ENCODE results near the gene TTC24.

The TTC24 gene

DNA sequence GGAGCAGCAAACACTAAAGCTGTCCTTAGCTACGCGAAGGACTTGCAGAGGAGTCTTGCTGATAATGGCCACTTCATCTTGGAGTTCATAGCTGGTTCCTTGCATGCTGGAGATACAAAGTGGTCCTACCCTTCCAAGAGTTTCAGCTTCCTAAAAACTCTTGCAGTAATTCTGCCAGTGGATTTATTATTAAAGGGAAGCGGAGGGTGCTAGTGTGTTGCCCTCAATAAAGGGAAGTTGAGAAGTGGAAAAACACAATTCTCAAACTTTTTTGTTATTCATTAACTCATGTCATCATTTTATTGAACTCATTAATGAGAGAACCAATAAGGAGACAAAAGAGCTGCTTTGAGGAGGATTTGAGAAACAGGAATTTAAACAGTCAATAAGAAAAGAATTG lies 33.1 kb downstream of the TTC24 start:
- in situ Hi-C loops (cut with MboI; ENCODE audit: low pct_unique_long_range_greater_than_20kb, low sequenced_read_pairs, unreplicated experiment) = loop anchor here (10.0 kb wide), 1 partner anchor 228 kb away; no protein-coding TSS in a partner anchor
- DNase-seq (ENCODE audit: low spot score) = no peak
- TF ChIP-seq, protein P1, sequence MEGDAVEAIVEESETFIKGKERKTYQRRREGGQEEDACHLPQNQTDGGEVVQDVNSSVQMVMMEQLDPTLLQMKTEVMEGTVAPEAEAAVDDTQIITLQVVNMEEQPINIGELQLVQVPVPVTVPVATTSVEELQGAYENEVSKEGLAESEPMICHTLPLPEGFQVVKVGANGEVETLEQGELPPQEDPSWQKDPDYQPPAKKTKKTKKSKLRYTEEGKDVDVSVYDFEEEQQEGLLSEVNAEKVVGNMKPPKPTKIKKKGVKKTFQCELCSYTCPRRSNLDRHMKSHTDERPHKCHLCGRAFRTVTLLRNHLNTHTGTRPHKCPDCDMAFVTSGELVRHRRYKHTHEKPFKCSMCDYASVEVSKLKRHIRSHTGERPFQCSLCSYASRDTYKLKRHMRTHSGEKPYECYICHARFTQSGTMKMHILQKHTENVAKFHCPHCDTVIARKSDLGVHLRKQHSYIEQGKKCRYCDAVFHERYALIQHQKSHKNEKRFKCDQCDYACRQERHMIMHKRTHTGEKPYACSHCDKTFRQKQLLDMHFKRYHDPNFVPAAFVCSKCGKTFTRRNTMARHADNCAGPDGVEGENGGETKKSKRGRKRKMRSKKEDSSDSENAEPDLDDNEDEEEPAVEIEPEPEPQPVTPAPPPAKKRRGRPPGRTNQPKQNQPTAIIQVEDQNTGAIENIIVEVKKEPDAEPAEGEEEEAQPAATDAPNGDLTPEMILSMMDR (IDR thresholded peaks at IDR 0.05; ENCODE audit: extremely low read depth, insufficient read depth, missing control alignments) = no peak

DNA sequence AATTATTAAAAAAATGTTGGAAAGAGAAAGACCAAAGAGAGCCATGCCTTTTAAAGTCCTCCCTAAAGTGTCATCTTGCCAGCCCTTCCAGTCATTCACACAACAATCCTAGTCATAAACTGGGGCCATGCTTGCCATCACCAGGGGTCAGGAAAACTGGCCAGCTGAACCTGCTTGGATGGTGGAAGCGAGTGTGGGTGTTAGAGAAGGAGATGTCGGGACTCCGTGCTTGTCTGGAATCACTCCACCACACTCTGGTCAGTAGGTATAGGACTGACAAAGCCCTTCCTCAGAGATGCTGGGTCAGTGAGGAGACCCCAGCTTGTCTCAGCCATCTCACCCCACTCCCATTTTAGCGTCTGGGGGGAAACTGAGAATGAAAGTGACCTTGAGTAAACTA lies 36.4 kb downstream of the TTC24 start:
- TF ChIP-seq, protein P1 (IDR thresholded peaks at IDR 0.05; ENCODE audit: extremely low read depth, insufficient read depth, missing control alignments) = no peak
- no peak for DNase-seq (ENCODE audit: low spot score)
- in situ Hi-C loops (cut with MboI; ENCODE audit: low pct_unique_long_range_greater_than_20kb, low sequenced_read_pairs, unreplicated experiment) = loop anchor here (10.0 kb wide), 1 partner anchor 231 kb away; no protein-coding TSS in a partner anchor

DNA sequence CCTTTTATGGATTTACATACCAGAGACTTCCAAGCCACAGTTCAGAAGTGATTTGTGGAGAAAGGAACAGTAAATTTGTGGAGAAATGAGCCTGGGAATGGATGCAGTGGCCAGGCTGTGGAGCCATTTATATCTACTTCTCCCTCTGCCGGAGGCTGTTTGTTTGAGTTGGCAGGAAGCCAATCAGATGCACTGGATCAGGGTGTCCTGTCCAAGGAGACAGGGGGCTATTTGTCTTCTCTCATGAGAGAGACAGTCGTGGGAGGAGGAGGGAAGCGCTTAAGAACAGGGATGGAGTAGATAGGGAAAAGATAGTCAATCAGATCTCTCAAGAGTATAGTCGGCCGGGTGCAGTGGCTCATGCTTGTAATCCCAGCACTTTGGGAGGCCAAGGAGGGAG lies 36.9 kb downstream of the TTC24 start:
- no peak for DNase-seq (ENCODE audit: low spot score)
- in situ Hi-C loops (cut with MboI; ENCODE audit: low pct_unique_long_range_greater_than_20kb, low sequenced_read_pairs, unreplicated experiment) = loop anchor here (10.0 kb wide), 1 partner anchor 232 kb away; no protein-coding TSS in a partner anchor
- TF ChIP-seq, protein P1 (IDR thresholded peaks at IDR 0.05; ENCODE audit: extremely low read depth, insufficient read depth, missing control alignments) = no peak

DNA sequence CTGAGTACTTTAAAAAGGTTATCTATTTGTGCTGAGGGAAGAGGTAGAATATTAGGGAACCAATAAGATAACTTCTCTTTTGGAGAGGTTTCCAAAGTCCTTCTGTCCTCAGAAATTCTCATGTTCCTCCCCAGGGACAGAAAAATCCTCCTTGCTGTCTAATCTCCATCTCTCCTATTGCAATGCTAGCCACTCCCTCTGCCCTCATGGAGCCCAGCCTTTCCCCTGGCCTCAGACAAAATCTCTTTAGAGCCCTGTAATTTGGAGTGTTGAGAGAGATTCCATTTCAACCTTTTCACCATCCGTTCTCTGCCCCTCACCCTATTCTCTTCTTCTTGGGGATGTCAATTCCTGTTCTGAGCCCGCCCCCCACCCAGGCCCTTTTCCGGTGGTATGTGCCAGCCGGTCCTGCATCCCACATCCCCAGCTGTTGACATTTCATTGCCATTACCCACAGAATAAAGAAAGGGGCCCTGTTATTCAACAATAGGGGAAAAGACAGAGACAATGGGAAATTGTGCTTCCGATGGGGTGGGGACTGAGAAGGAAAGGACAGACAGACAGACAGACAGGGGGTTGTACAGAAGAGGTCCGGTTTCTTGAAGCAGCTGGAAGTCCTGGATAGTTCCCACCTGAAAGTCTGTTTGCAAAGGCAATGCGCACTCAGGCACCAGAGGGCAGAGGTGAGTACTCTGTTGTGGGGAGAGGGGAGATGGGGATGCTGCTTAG lies 39.5 kb downstream of the TTC24 start, which contains the start of gene HAPLN2:
TSS of gene HAPLN2 (plus strand) at position 563 of the 729 bp plus-strand sequence. CDS start 4,076 bp downstream, outside the sequence.
- TF ChIP-seq, protein P1 (IDR thresholded peaks at IDR 0.05; ENCODE audit: extremely low read depth, insufficient read depth, missing control alignments) = peak; percentile 65
- DNase-seq (ENCODE audit: low spot score) = no peak
- in situ Hi-C loops (cut with MboI; ENCODE audit: low pct_unique_long_range_greater_than_20kb, low sequenced_read_pairs, unreplicated experiment) = loop anchor here (10.0 kb wide), 1 partner anchor 234 kb away; no protein-coding TSS in a partner anchor

DNA sequence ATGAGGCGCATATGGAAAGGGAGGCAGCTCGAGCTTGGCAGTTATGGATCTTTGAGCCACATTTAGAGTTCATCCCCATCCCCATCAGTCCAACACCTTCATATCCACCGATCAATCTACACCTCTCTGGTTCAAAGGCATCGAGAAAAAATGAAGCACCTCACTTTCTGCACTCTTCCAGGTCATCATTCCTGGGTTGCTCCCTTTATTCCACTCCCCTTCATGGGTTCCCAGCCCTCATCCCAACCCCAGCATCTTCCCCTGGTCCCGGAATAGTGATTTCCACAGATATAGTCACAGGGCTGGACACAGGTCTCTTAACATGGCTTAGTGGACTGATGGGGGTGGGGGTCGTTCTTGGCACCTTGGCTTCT lies 40.0 kb downstream of the TTC24 start:
- TF ChIP-seq, protein P1 (IDR thresholded peaks at IDR 0.05; ENCODE audit: extremely low read depth, insufficient read depth, missing control alignments) = no peak
- in situ Hi-C loops (cut with MboI; ENCODE audit: low pct_unique_long_range_greater_than_20kb, low sequenced_read_pairs, unreplicated experiment) = loop anchor here (10.0 kb wide), 1 partner anchor 235 kb away; no protein-coding TSS in a partner anchor
- DNase-seq (ENCODE audit: low spot score) = no peak

- in situ Hi-C loops (cut with MboI; ENCODE audit: low pct_unique_long_range_greater_than_20kb, low sequenced_read_pairs, unreplicated experiment) = no loop called here
- TF ChIP-seq, protein P1 (IDR thresholded peaks at IDR 0.05; ENCODE audit: extremely low read depth, insufficient read depth, missing control alignments) = no peak
- no peak for DNase-seq (ENCODE audit: low spot score)
Measured at GRCh38 chr1:156622581-156623297, 43.2 kb downstream of the TTC24 start.

Data from GM13977 (cell line).